PC-3 (cell line): ENCODE results near the gene DNM1. TPM values are rescaled to one million over a fixed set of nuclear protein-coding genes. Genes with fewer than 3 reads are reported as not detected.

Experiments
- ATAC-seq: fragments of 200-7000 bp; cut with Tn5 transposase; 2 replicates; pipeline ENCODE4 v1.9.1; 2020; ENCODE audit warnings: mild to moderate bottlenecking, moderate library complexity
- BruUV-seq: library from RNA; stranded (reverse); fragments of 400-500 nt; replicated peaks from 2 replicates; lab custom pipeline; 2021; lab: Mats Ljungman, UMichigan
- CTCF ChIA-PET: fragments of 300-600 bp; sonication (Branson Sonifier 250); formaldehyde crosslinking; loops from one replicate; lab custom pipeline; 2022; ENCODE audit warnings: antibody characterized with exemption; lab: Charles Lee
- POLR2A ChIA-PET: fragments of 300-600 bp; sonication (Branson Sonifier 250); formaldehyde crosslinking; loops from one replicate; lab custom pipeline; 2022; ENCODE audit warnings: antibody characterized with exemption; ENCODE audit not compliant: unreplicated experiment; lab: Charles Lee
- DNase-seq: peaks from one replicate; pipeline ENCODE4 v3.0.0-alpha.2; 2015
- H2AFZ ChIP-seq: fragments of 300-600 bp; sonication (generic); 2 replicates; pipeline ENCODE4 v1.6.0; 2016; ENCODE audit warnings: antibody characterized with exemption, low read length
- H3F3A ChIP-seq: fragments of 300-600 bp; sonication (generic); one replicate; pipeline ENCODE4 v1.6.0; 2017; ENCODE audit warnings: antibody characterized with exemption, low read length, control low read depth, mild to moderate bottlenecking; ENCODE audit not compliant: unreplicated experiment
- H3K27ac ChIP-seq: fragments of 300-600 bp; sonication (generic); 2 replicates; pipeline ENCODE4 v1.5.1; 2016; ENCODE audit warnings: mild to moderate bottlenecking, low read length
- H3K27me3 ChIP-seq: fragments of 300-600 bp; sonication (generic); 2 replicates; pipeline ENCODE4 v1.6.1; 2016; ENCODE audit warnings: low read length, mixed read lengths
- H3K36me3 ChIP-seq: fragments of 300-600 bp; sonication (generic); 2 replicates; pipeline ENCODE4 v1.6.1; 2016; ENCODE audit warnings: low read depth, mixed run types, low read length, mixed read lengths
- H3K4me1 ChIP-seq: fragments of 300-600 bp; sonication (generic); 2 replicates; pipeline ENCODE4 v1.5.1; 2016; ENCODE audit warnings: low read length; ENCODE audit not compliant: insufficient read depth
- H3K4me2 ChIP-seq: fragments of 300-600 bp; sonication (generic); 2 replicates; pipeline ENCODE4 v1.6.0; 2016; ENCODE audit warnings: low read length
- H3K4me3 ChIP-seq: fragments of 300-600 bp; sonication (generic); 2 replicates; pipeline ENCODE4 v1.5.1; 2016; ENCODE audit warnings: mild to moderate bottlenecking, low read length, mixed read lengths
- H3K79me2 ChIP-seq: fragments of 300-600 bp; sonication (generic); 2 replicates; pipeline ENCODE4 v1.6.1; 2017; ENCODE audit warnings: low read length, mixed read lengths
- H3K9ac ChIP-seq: fragments of 300-600 bp; sonication (generic); 2 replicates; pipeline ENCODE4 v1.6.0; 2016; ENCODE audit warnings: mild to moderate bottlenecking, low read length
- H3K9me2 ChIP-seq: fragments of 300-600 bp; sonication (generic); replicated peaks from 2 replicates; pipeline ENCODE4 v1.6.1; 2016; ENCODE audit warnings: mixed run types, low read length, mixed read lengths
- H3K9me3 ChIP-seq: fragments of 300-600 bp; sonication (generic); 2 replicates; pipeline ENCODE4 v1.6.1; 2016; ENCODE audit warnings: low read length, mixed read lengths
- H4K20me1 ChIP-seq: fragments of 300-600 bp; sonication (generic); 2 replicates; pipeline ENCODE4 v1.6.1; 2016; ENCODE audit warnings: low read length, mixed read lengths
- CTCF ChIP-seq: fragments of 300-600 bp; sonication (generic); conservative IDR thresholded peaks from 2 replicates; pipeline ENCODE4 v1.5.1; 2017; ENCODE audit warnings: antibody characterized with exemption, low read depth, mild to moderate bottlenecking, low read length
- EZH2 ChIP-seq: fragments of 300-600 bp; sonication (generic); IDR thresholded peaks from one replicate; pipeline ENCODE4 v1.6.1; 2017; ENCODE audit warnings: antibody characterized with exemption, mild to moderate bottlenecking, low read length; ENCODE audit not compliant: unreplicated experiment
- EZH2phosphoT487 ChIP-seq: fragments of 300-600 bp; sonication (generic); IDR thresholded peaks from 2 replicates; pipeline ENCODE4 v1.6.1; 2018; ENCODE audit warnings: mild to moderate bottlenecking, antibody characterized with exemption, low read length, borderline replicate concordance
- intact Hi-C: fragments of 100-400 bp; cut with micrococcal nuclease; formaldehyde crosslinking; loops from 2 replicates; pipeline ENCODE4 v1.9.0; 2023
- total RNA-seq: library from RNA; depleted of rRNA; stranded (reverse); fragments of >200 nt; gene quantifications from 2 replicates; pipeline ENCODE4 v1.2.3, GENCODE V29; 2014

DNM1 gene
- total RNA-seq, 1 experiment from 2014 or later, result 24.1 TPM

GRCh38 chr9:128218172-128218517 is 15.0 kb downstream of the DNM1 start:
- intact Hi-C loops, result no loop called here
- Histone ChIP-seq H3K4me2 (no peak overlapping the region), H3K36me3 (no peaks in the 10 kb centered on the region), H3F3A (no peaks in the 10 kb centered on the region), H3K4me1 (peaks cover 10% of the 10 kb centered on the region; the same call in 1 of the 2 replicates), H3K9me3 (no peaks in the 10 kb centered on the region), H3K27me3 (no peaks in the 10 kb centered on the region), H3K27ac (no peak overlapping the region), H4K20me1 (no peaks in the 10 kb centered on the region), H2AFZ (no peak overlapping the region), H3K79me2 (no peaks in the 10 kb centered on the region), H3K9me2 (no peaks in the 10 kb centered on the region), H3K9ac (no peak overlapping the region), H3K4me3 (no peak overlapping the region)
- no peak for TF ChIP-seq EZH2
- no peak for TF ChIP-seq EZH2phosphoT487
- POLR2A ChIA-PET, result no interaction called here
- BruUV-seq, result no TSS peak
- DNase-seq, result no peak
- no peak for ATAC-seq
- CTCF ChIA-PET, result interaction anchor here (0.5 kb wide), 1 partner anchor 12 kb away, joined by 7 read pairs; no protein-coding TSS in a partner anchor

- DNase-seq (peak; percentile 55), ATAC-seq (peak; percentile 69)
- ChIA-PET POLR2A (no interaction called here), CTCF (interaction anchor here (0.5 kb wide), 1 partner anchor 12 kb away, joined by 7 read pairs; no protein-coding TSS in a partner anchor)
- intact Hi-C loops, result no loop called here
- no peak overlapping the region for H3K27ac ChIP-seq
- H4K20me1 ChIP-seq, result no peaks in the 10 kb centered on the region
- no TSS peak for BruUV-seq
- H3K9me3 ChIP-seq, result no peaks in the 10 kb centered on the region
- no peaks in the 10 kb centered on the region for H3K9me2 ChIP-seq
- peaks cover 10% of the 10 kb centered on the region; the same call in 1 of the 2 replicates for H3K4me1 ChIP-seq
- TF ChIP-seq EZH2phosphoT487 (no peak), CTCF (no peak)
- H3K27me3 ChIP-seq, result no peaks in the 10 kb centered on the region
- H3F3A ChIP-seq, result no peaks in the 10 kb centered on the region
- H3K36me3 ChIP-seq, result no peaks in the 10 kb centered on the region
- H3K4me3 ChIP-seq, result no peak overlapping the region
- H2AFZ ChIP-seq, result no peak overlapping the region
- no peak overlapping the region for H3K4me2 ChIP-seq
- H3K9ac ChIP-seq, result no peak overlapping the region
- no peaks in the 10 kb centered on the region for H3K79me2 ChIP-seq
Observed at GRCh38 chr9:128218518-128219389, 15.6 kb downstream of the DNM1 start.

DNA sequence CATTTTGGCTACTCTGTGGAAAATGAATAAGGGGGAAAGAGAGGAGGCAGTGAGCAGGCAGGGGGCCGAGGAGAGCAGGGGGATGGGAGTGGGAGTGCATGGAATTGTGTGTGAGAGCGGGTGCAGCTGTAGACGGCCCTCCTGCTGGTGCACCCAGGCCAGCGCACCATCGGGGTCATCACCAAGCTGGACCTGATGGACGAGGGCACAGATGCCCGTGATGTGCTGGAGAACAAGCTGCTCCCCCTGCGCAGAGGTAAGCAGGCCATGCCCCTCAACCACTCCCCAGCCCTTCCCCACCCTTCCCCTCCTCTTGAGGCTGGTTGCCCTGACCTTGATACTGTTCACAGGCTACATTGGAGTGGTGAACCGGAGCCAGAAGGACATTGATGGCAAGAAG is 16.7 kb downstream of the DNM1 start:
- CTCF ChIA-PET, result no interaction called here
- Histone ChIP-seq H3K79me2 (no peaks in the 10 kb centered on the region), H3K27me3 (no peaks in the 10 kb centered on the region), H3F3A (no peaks in the 10 kb centered on the region), H3K9me3 (no peaks in the 10 kb centered on the region), H4K20me1 (no peaks in the 10 kb centered on the region), H3K4me2 (no peak overlapping the region), H3K27ac (no peak overlapping the region), H2AFZ (no peak overlapping the region), H3K36me3 (no peaks in the 10 kb centered on the region), H3K9ac (no peak overlapping the region), H3K4me1 (peaks cover 4% of the 10 kb centered on the region; the same call in 1 of the 2 replicates), H3K9me2 (no peaks in the 10 kb centered on the region), H3K4me3 (no peak overlapping the region)
- ATAC-seq (no peak), DNase-seq (no peak)
- intact Hi-C loops, result no loop called here
- no peak for TF ChIP-seq CTCF
- no peak for TF ChIP-seq EZH2
- no peak for TF ChIP-seq EZH2phosphoT487
- POLR2A ChIA-PET, result no interaction called here
- no TSS peak for BruUV-seq
